Muscle of back (tissue), 11 donors: Measurements from ENCODE around the gene PWP1. TPM values are rescaled to one million over a fixed set of nuclear protein-coding genes. Genes with fewer than 3 reads are reported as not detected.
"Not testable (repeated sequence)": the region's sequence is repeated elsewhere in the genome, so short reads cannot be mapped to it uniquely, and the experiment has no call there.

Experiments
- DNase-seq, 3 donors: peaks; one replicate each; pipeline versions ENCODE4 v3.0.0 to v3.0.0-alpha.2; 2013
- polyA plus RNA-seq, 10 donors: library from polyadenylated mRNA; unstranded; fragments of 120-200 nt; gene quantifications; one replicate each; pipeline ENCODE4 v1.2.1, GENCODE V29; 2013; ENCODE audit not compliant: insufficient read length in 10 of 10

Gene PWP1
- polyA plus RNA-seq, 10 donors, result 31.4 to 40.2 (median 35.4) TPM

GRCh38 chr12:107663277-107663676 lies 22.3 kb upstream of the PWP1 start:
- no peak for DNase-seq

GRCh38 chr12:107666009-107666408 lies 19.6 kb upstream of the PWP1 start:
- DNase-seq, result no peak

GRCh38 chr12:107667464-107667863 lies 18.1 kb upstream of the PWP1 start:
- DNase-seq, result no peak

- DNase-seq, result no peak
These were observed 17.1 kb upstream of the PWP1 start for GRCh38 chr12:107668320-107669098.

GRCh38 chr12:107669946-107670345 lies 15.7 kb upstream of the PWP1 start:
- no peak for DNase-seq

- DNase-seq, result no peak
These were observed 14.5 kb upstream of the PWP1 start for GRCh38 chr12:107670999-107671643.

GRCh38 chr12:107677671-107678070 lies 7.9 kb upstream of the PWP1 start:
- no peak for DNase-seq

- DNase-seq, result no peak
These were observed 6.3 kb upstream of the PWP1 start for GRCh38 chr12:107679336-107679735.

- DNase-seq, result no peak
These were observed 4.2 kb upstream of the PWP1 start for GRCh38 chr12:107681455-107681835.

GRCh38 chr12:107681836-107682820 lies 3.5 kb upstream of the PWP1 start:
- no peak for DNase-seq

- DNase-seq, result peak; percentile 36 to 44 (median 38)
These were observed 1.4 kb upstream of the PWP1 start for GRCh38 chr12:107684029-107684795.

GRCh38 chr12:107684990-107685359 lies 624 bp upstream of the PWP1 start:
- peak; percentile 41 to 66 (median 56) for DNase-seq

- DNase-seq, result not testable (repeated sequence)
These were observed 10.2 kb downstream of the PWP1 start for GRCh38 chr12:107695772-107696171.

GRCh38 chr12:107702106-107702505 lies 16.5 kb downstream of the PWP1 start:
- no peak for DNase-seq

GRCh38 chr12:107704041-107704440 lies 18.4 kb downstream of the PWP1 start:
- no peak for DNase-seq

- not testable (repeated sequence) for DNase-seq
These were observed 19.9 kb downstream of the PWP1 start for GRCh38 chr12:107705522-107705921.

- DNase-seq, result no peak
These were observed 30.2 kb downstream of the PWP1 start for GRCh38 chr12:107715780-107716179.

GRCh38 chr12:107718606-107719005 lies 33.0 kb downstream of the PWP1 start:
- no peak for DNase-seq

GRCh38 chr12:107727327-107727726 lies 41.7 kb downstream of the PWP1 start:
- DNase-seq, result not testable (repeated sequence)

GRCh38 chr12:107727742-107728141 lies 42.1 kb downstream of the PWP1 start:
- not testable (repeated sequence) for DNase-seq

GRCh38 chr12:107730618-107731341 lies 45.2 kb downstream of the PWP1 start:
- DNase-seq, result no peak
